HepG2 (cell line): ENCODE measurements around the gene PLSCR4. TPM values are rescaled to one million over a fixed set of nuclear protein-coding genes. Genes with fewer than 3 reads are reported as not detected.

Source experiments
- ARNT2 ChIP-seq: sonication (generic); formaldehyde crosslinking; IDR thresholded peaks from 2 replicates; pipeline ENCODE4 v1.8.0; 2022; ENCODE audit warnings: mild to moderate bottlenecking, low read depth, missing genetic modification reagents, moderate library complexity
- CCAR2 ChIP-seq: fragments of 200-400 bp; formaldehyde crosslinking; optimal IDR thresholded peaks from 2 replicates; pipeline ENCODE3; 2018; ENCODE audit warnings: low read depth, mild to moderate bottlenecking, low read length, moderate library complexity
- CREB3 ChIP-seq: sonication (generic); formaldehyde crosslinking; IDR thresholded peaks from 2 replicates; pipeline ENCODE4 v1.5.0; 2020; ENCODE audit warnings: missing genetic modification reagents
- CSRNP1 ChIP-seq: sonication (generic); formaldehyde crosslinking; IDR thresholded peaks from 2 replicates; pipeline ENCODE4 v1.8.1; 2023; ENCODE audit warnings: mild to moderate bottlenecking, missing genetic modification reagents
- FOSL1 ChIP-seq: sonication (generic); formaldehyde crosslinking; IDR thresholded peaks from 2 replicates; pipeline ENCODE4 v1.9.0; 2021; ENCODE audit warnings: missing genetic modification reagents, borderline replicate concordance
- HNRNPUL1 ChIP-seq: fragments of 200-400 bp; formaldehyde crosslinking; IDR thresholded peaks from 2 replicates; pipeline ENCODE4 v1.6.1; 2017; ENCODE audit warnings: low read depth, mild to moderate bottlenecking, low read length, moderate library complexity
- MTF2 ChIP-seq: sonication (generic); formaldehyde crosslinking; IDR thresholded peaks from 2 replicates; pipeline ENCODE4 v1.5.0; 2020; ENCODE audit warnings: missing genetic modification reagents, borderline replicate concordance
- MYC ChIP-seq: sonication (generic); formaldehyde crosslinking; IDR thresholded peaks from 2 replicates; pipeline ENCODE4 v1.9.0; 2021; ENCODE audit warnings: missing genetic modification reagents, borderline replicate concordance
- NFKBIZ ChIP-seq: IDR thresholded peaks from 2 replicates; pipeline ENCODE4 v1.6.1; 2018; ENCODE audit warnings: missing genetic modification reagents, missing compliant biosample characterization
- ONECUT2 ChIP-seq: sonication (generic); formaldehyde crosslinking; IDR thresholded peaks from 2 replicates; pipeline ENCODE4 v1.4.0; 2020; ENCODE audit warnings: missing genetic modification reagents
- PHF20 ChIP-seq: sonication (generic); formaldehyde crosslinking; IDR thresholded peaks from 2 replicates; pipeline ENCODE4 v1.5.0; 2020; ENCODE audit warnings: mild to moderate bottlenecking, missing genetic modification reagents
- RERE ChIP-seq: IDR thresholded peaks from 2 replicates; pipeline ENCODE4 v1.6.1; 2016; ENCODE audit warnings: low read depth, missing genetic modification reagents, missing compliant biosample characterization
- SIN3B ChIP-seq: fragments of 150-350 bp; IDR thresholded peaks from 2 replicates; pipeline ENCODE4 v1.6.1; 2014; ENCODE audit warnings: low read length
- THAP8 ChIP-seq: sonication (generic); formaldehyde crosslinking; IDR thresholded peaks from 2 replicates; pipeline ENCODE4 v1.5.1; 2020; ENCODE audit warnings: missing genetic modification reagents, mild to moderate bottlenecking, borderline replicate concordance
- ZBTB34 ChIP-seq: sonication (generic); formaldehyde crosslinking; IDR thresholded peaks from 2 replicates; pipeline ENCODE4 v1.8.0; 2022; ENCODE audit warnings: mild to moderate bottlenecking, missing genetic modification reagents
- ZNF3 ChIP-seq: IDR thresholded peaks from 2 replicates; pipeline ENCODE4 v1.7.0; 2017; ENCODE audit warnings: inconsistent platforms
- polyA plus RNA-seq, 8 experiments: library from polyadenylated mRNA; depleted of rRNA in 3 of 8; stranded (reverse) in 7 of 8; unstranded in 1 of 8; fragments of >200 nt; fragmentation: Illumina TruSeq in 4 of 8; extraction: Trizol in 4 of 8; gene quantifications; 2 replicates each; pipeline versions ENCODE4 v1.2.1 to v1.2.3, GENCODE V29; 2011 to 2016; ENCODE audit warnings: low read depth in 4 of 8, missing spikeins in 1 of 8, mixed read lengths in 1 of 8; ENCODE audit not compliant: insufficient read depth in 1 of 8
- total RNA-seq, 5 experiments: library from RNA; depleted of rRNA; stranded (reverse); fragments of >200 nt; fragmentation: Illumina TruSeq; extraction: Trizol; gene quantifications; 2 replicates each; pipeline ENCODE4 v1.2.3, GENCODE V29; 2016; ENCODE audit warnings: low read depth in 1 of 5
- TF ChIP-seq, protein P1 (sequence below): sonication (generic); formaldehyde crosslinking; IDR thresholded peaks from 2 replicates; pipeline ENCODE4 v1.4.0; 2020; ENCODE audit warnings: low read depth, mild to moderate bottlenecking, missing genetic modification reagents

Gene PLSCR4
- total and polyA plus RNA-seq, 2 of the 13 experiments (the other 11 are each of a cell fraction or from before 2014, with no cell fraction given), result 1.5 to 59.0 TPM

- TF ChIP-seq RERE (CRISPR knock-in tag) (no peak), ZBTB34 (CRISPR knock-in tag) (peak; percentile 82), HNRNPUL1 (no peak), MYC (CRISPR knock-in tag) (no peak), ONECUT2 (CRISPR knock-in tag) (peak; percentile 16; the same call in 1 of the 2 replicates), ARNT2 (CRISPR knock-in tag) (no peak), CSRNP1 (CRISPR knock-in tag) (no peak), SIN3B (no peak), NFKBIZ (CRISPR knock-in tag) (0 out of 2 replicates have a peak, but pooled peaks have one; percentile 79), CCAR2 (no peak), FOSL1 (CRISPR knock-in tag) (no peak), CREB3 (no peak), ZNF3 (0 out of 2 replicates have a peak, but pooled peaks have one; percentile 27), PHF20 (no peak), MTF2 (CRISPR knock-in tag) (no peak), THAP8 (CRISPR knock-in tag) (no peak)
- TF ChIP-seq, protein P1, sequence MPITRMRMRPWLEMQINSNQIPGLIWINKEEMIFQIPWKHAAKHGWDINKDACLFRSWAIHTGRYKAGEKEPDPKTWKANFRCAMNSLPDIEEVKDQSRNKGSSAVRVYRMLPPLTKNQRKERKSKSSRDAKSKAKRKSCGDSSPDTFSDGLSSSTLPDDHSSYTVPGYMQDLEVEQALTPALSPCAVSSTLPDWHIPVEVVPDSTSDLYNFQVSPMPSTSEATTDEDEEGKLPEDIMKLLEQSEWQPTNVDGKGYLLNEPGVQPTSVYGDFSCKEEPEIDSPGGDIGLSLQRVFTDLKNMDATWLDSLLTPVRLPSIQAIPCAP (CRISPR knock-in tag), result peak; percentile 51; the same call in 1 of the 2 replicates
Observed at GRCh38 chr3:146222204-146223046, 28.5 kb downstream of the PLSCR4 start (continued).
